ENCODE results near the gene CALML5. TPM values are rescaled to one million over a fixed set of nuclear protein-coding genes. Genes with fewer than 3 reads are reported as not detected.

Gene CALML5
- total and polyA plus RNA-seq, 2 experiments from 2014 or later: not detected

DNA sequence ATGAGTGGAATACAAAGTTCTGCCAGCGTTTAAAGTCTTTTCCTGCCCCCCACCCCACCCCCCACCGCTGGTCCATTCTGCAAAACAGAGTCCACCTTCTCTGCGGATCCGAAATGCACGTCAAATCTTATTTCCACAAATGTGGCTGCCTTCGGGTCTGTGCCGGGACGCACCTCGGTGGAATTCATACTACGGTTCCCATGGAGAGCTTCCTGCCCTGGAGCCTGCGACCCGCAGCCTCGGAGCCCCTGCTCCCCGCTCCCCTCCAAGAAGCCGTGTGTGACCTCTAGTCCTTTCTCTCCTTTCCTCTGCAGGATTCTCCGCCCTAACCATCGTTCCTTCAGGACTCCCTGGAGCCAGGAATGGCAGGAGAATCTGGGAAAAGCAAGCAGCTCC is 12.5 kb upstream of the CALML5 start:
- Histone ChIP-seq H3K4me3 (no peak overlapping the region), H3K4me2 (ENCODE audit: unreplicated experiment) (no peak overlapping the region), H3K9me2 (ENCODE audit: insufficient read depth) (no peaks in the 10 kb centered on the region), H3K4me1 (ENCODE audit: insufficient read depth) (no peaks in the 10 kb centered on the region), H2AFZ (no peak overlapping the region), H3K9ac (no peak overlapping the region), H3K9me3 (ENCODE audit: low read depth) (no peaks in the 10 kb centered on the region), H3K79me2 (ENCODE audit: insufficient read depth) (no peaks in the 10 kb centered on the region), H3K36me3 (ENCODE audit: low read depth) (no peaks in the 10 kb centered on the region), H3F3A (ENCODE audit: insufficient read depth) (no peaks in the 10 kb centered on the region), H3K27ac (no peak overlapping the region), H4K20me1 (ENCODE audit: insufficient read depth) (no peaks in the 10 kb centered on the region), H3K27me3 (replicated peaks; ENCODE audit: insufficient read depth) (no peaks in the 10 kb centered on the region)
- in situ Hi-C loops (cut with MboI): no loop called here
- WGBS, 2 experiments (ENCODE audit: low coverage in 1 of 2, low lambda C conversion rate in 2 of 2, missing lambda C conversion rate in 2 of 2): 87 to 93% methylated on average over 15 to 17 of the region's 17 CpGs
- TF ChIP-seq EZH2 (IDR thresholded peaks at IDR 0.05; ENCODE audit: insufficient read depth, poor library complexity, severe bottlenecking) (no peak), EZH2phosphoT487 (IDR thresholded peaks at IDR 0.05; ENCODE audit: insufficient read depth, low read depth) (no peak)
- DNase-seq: no peak

DNA sequence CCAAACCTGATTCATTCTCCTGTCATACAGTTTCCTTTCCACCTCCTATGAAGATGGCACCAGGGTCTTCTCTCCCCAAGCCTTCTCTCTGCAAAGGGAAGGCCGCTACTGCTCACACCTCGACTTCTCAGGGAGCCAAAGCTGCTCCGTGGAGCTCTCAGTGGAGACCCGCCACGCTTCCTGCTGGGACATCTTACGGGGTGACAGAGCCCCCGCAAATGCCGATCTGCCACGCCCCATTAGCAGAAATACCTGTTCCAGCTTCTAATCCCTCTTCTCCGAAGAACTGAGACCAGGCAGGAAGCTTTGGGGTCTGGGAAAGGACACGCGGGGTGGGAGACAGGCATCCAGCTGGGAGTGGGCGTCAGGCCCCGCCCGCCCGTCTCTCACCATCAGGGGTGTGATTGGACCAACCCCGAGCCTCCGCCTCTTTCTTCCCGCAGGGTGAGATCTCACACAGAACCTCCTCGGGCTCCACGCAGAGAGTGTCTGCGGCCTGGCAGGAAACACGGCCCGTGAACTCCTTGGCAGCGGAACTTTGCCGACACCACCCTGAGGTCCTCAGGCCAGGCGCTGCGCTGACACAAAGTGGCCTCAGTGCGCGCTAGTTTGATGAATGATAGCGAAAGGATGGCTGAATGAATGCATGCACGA is 12.0 kb upstream of the CALML5 start:
- Histone ChIP-seq H3K9me3 (ENCODE audit: low read depth) (no peaks in the 10 kb centered on the region), H2AFZ (0 out of 2 replicates have a peak overlapping the region, but pooled peaks have one; percentile 42), H3K4me1 (ENCODE audit: insufficient read depth) (no peaks in the 10 kb centered on the region), H3K27me3 (replicated peaks; ENCODE audit: insufficient read depth) (no peaks in the 10 kb centered on the region), H3K4me3 (no peak overlapping the region), H3K4me2 (ENCODE audit: unreplicated experiment) (no peak overlapping the region), H3K9ac (no peak overlapping the region), H4K20me1 (ENCODE audit: insufficient read depth) (no peaks in the 10 kb centered on the region), H3K79me2 (ENCODE audit: insufficient read depth) (no peaks in the 10 kb centered on the region), H3F3A (ENCODE audit: insufficient read depth) (no peaks in the 10 kb centered on the region), H3K27ac (no peak overlapping the region), H3K9me2 (ENCODE audit: insufficient read depth) (no peaks in the 10 kb centered on the region), H3K36me3 (ENCODE audit: low read depth) (no peaks in the 10 kb centered on the region)
- in situ Hi-C loops (cut with MboI): no loop called here
- WGBS, 2 experiments (ENCODE audit: low coverage in 1 of 2, low lambda C conversion rate in 2 of 2, missing lambda C conversion rate in 2 of 2): 87 to 91% methylated on average over 31 to 32 of the region's 32 CpGs
- TF ChIP-seq EZH2phosphoT487 (IDR thresholded peaks at IDR 0.05; ENCODE audit: insufficient read depth, low read depth): no peak
- TF ChIP-seq EZH2 (IDR thresholded peaks at IDR 0.05; ENCODE audit: insufficient read depth, poor library complexity, severe bottlenecking): no peak
- no peak for DNase-seq

- Histone ChIP-seq H3K9me2 (ENCODE audit: insufficient read depth) (no peaks in the 10 kb centered on the region), H3K36me3 (ENCODE audit: low read depth) (no peaks in the 10 kb centered on the region), H3F3A (ENCODE audit: insufficient read depth) (no peaks in the 10 kb centered on the region), H2AFZ (peak overlapping the region; percentile 42), H4K20me1 (ENCODE audit: insufficient read depth) (no peaks in the 10 kb centered on the region), H3K27ac (no peak overlapping the region), H3K9ac (no peak overlapping the region), H3K4me2 (ENCODE audit: unreplicated experiment) (no peak overlapping the region), H3K4me3 (no peak overlapping the region), H3K27me3 (replicated peaks; ENCODE audit: insufficient read depth) (no peaks in the 10 kb centered on the region), H3K4me1 (ENCODE audit: insufficient read depth) (no peaks in the 10 kb centered on the region), H3K79me2 (ENCODE audit: insufficient read depth) (no peaks in the 10 kb centered on the region), H3K9me3 (ENCODE audit: low read depth) (no peaks in the 10 kb centered on the region)
- in situ Hi-C loops (cut with MboI): no loop called here
- DNase-seq: peak; percentile 6
- TF ChIP-seq EZH2phosphoT487 (IDR thresholded peaks at IDR 0.05; ENCODE audit: insufficient read depth, low read depth) (no peak), EZH2 (IDR thresholded peaks at IDR 0.05; ENCODE audit: insufficient read depth, poor library complexity, severe bottlenecking) (no peak)
- WGBS, 2 experiments (ENCODE audit: low coverage in 1 of 2, low lambda C conversion rate in 2 of 2, missing lambda C conversion rate in 2 of 2): 33 to 35% methylated on average over 16 of the region's 16 CpGs
Measured at GRCh38 chr10:5510281-5511072, 11.1 kb upstream of the CALML5 start.

DNA sequence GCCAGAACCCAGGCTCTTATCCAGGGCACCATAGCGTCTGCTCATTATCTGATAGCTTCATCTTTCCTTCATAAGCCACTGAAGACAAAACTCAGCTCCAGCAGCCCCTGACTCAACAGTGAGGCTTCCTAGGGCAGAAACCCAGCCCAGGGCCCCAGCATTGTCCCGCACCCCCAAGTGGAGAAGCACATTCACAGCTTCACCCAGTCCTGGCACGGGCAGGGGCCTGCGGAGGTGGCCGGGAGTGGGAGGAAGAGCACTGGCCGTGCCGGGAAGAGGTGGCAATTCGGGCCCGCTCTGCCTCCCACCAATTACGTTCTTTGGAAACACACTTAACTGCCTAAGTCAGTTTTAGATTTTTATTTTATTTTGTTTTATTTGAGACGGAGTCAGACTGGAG is 10.3 kb upstream of the CALML5 start:
- in situ Hi-C loops (cut with MboI): no loop called here
- no peak overlapping the region for H3K27ac ChIP-seq
- H3K4me1 ChIP-seq (ENCODE audit: insufficient read depth): no peaks in the 10 kb centered on the region
- no peak overlapping the region for H3K4me3 ChIP-seq
- no peak for DNase-seq
- no peaks in the 10 kb centered on the region for H3K79me2 ChIP-seq (ENCODE audit: insufficient read depth)
- no peak overlapping the region for H2AFZ ChIP-seq
- H3K36me3 ChIP-seq (ENCODE audit: low read depth): no peaks in the 10 kb centered on the region
- H3K4me2 ChIP-seq (ENCODE audit: unreplicated experiment): no peak overlapping the region
- no peaks in the 10 kb centered on the region for H3K9me2 ChIP-seq (ENCODE audit: insufficient read depth)
- TF ChIP-seq EZH2phosphoT487 (IDR thresholded peaks at IDR 0.05; ENCODE audit: insufficient read depth, low read depth): no peak
- TF ChIP-seq EZH2 (IDR thresholded peaks at IDR 0.05; ENCODE audit: insufficient read depth, poor library complexity, severe bottlenecking): no peak
- no peak overlapping the region for H3K9ac ChIP-seq
- no peaks in the 10 kb centered on the region for H3F3A ChIP-seq (ENCODE audit: insufficient read depth)
- 94 to 98% methylated on average over 11 of the region's 11 CpGs for WGBS, 2 experiments (ENCODE audit: low coverage in 1 of 2, low lambda C conversion rate in 2 of 2, missing lambda C conversion rate in 2 of 2)
- no peaks in the 10 kb centered on the region for H4K20me1 ChIP-seq (ENCODE audit: insufficient read depth)
- no peaks in the 10 kb centered on the region for H3K27me3 ChIP-seq (replicated peaks; ENCODE audit: insufficient read depth)
- H3K9me3 ChIP-seq (ENCODE audit: low read depth): no peaks in the 10 kb centered on the region
